ENCODE results near the gene MESD.

The MESD gene

GRCh38 chr15:81007428-81008064 is 17.9 kb upstream of the MESD start:
- H3K4me3 ChIP-seq (ENCODE audit: low read depth, low read length) = peak overlapping the region; percentile 6; the same call in 1 of the 2 replicates
- no peak for TF ChIP-seq CTCF (IDR thresholded peaks at IDR 0.05; ENCODE audit: control insufficient read depth, extremely low read depth, insufficient read depth)
- DNase-seq (ENCODE audit: low read depth) = no peak

GRCh38 chr15:81006124-81006523 is 16.5 kb upstream of the MESD start:
- TF ChIP-seq CTCF (IDR thresholded peaks at IDR 0.05; ENCODE audit: control insufficient read depth, extremely low read depth, insufficient read depth) = no peak
- no peak for DNase-seq (ENCODE audit: low read depth)
- H3K4me3 ChIP-seq (ENCODE audit: low read depth, low read length) = no peak overlapping the region

GRCh38 chr15:81003097-81003350 is 13.4 kb upstream of the MESD start:
- DNase-seq (ENCODE audit: low read depth) = no peak
- TF ChIP-seq CTCF (IDR thresholded peaks at IDR 0.05; ENCODE audit: control insufficient read depth, extremely low read depth, insufficient read depth) = no peak
- H3K4me3 ChIP-seq (ENCODE audit: low read depth, low read length) = no peak overlapping the region

GRCh38 chr15:81002331-81003096 is 12.9 kb upstream of the MESD start:
- peak overlapping the region; percentile 77 for H3K4me3 ChIP-seq (ENCODE audit: low read depth, low read length)
- no peak for TF ChIP-seq CTCF (IDR thresholded peaks at IDR 0.05; ENCODE audit: control insufficient read depth, extremely low read depth, insufficient read depth)
- no peak for DNase-seq (ENCODE audit: low read depth)

GRCh38 chr15:81002009-81002330 is 12.4 kb upstream of the MESD start:
- peak overlapping the region; percentile 77 for H3K4me3 ChIP-seq (ENCODE audit: low read depth, low read length)
- no peak for DNase-seq (ENCODE audit: low read depth)
- no peak for TF ChIP-seq CTCF (IDR thresholded peaks at IDR 0.05; ENCODE audit: control insufficient read depth, extremely low read depth, insufficient read depth)

- TF ChIP-seq CTCF (IDR thresholded peaks at IDR 0.05; ENCODE audit: control insufficient read depth, extremely low read depth, insufficient read depth) = no peak
- DNase-seq (ENCODE audit: low read depth) = no peak
These were observed 11.8 kb upstream of the MESD start for GRCh38 chr15:81001152-81002008.

More at GRCh38 chr15:81001152-81002008, 11.8 kb upstream of the MESD start:
- H3K4me3 ChIP-seq (ENCODE audit: low read depth, low read length) = peak overlapping the region; percentile 77
